GM19324 (cell line): ENCODE measurements around the gene INO80E.
"Not testable (repeated sequence)": the region's sequence is repeated elsewhere in the genome, so short reads cannot be mapped to it uniquely, and the experiment has no call there.

ENCODE experiments used
- ATAC-seq: cut with Tn5 transposase; IDR thresholded peaks from one replicate; pipeline ENCODE4 v1.9.1; 2021; ENCODE audit warnings: mild to moderate bottlenecking, moderate library complexity; ENCODE audit not compliant: unreplicated experiment, low FRiP score

INO80E gene

GRCh38 chr16:30009085-30009862, 13.2 kb downstream of the INO80E start:
- no peak for ATAC-seq

DNA sequence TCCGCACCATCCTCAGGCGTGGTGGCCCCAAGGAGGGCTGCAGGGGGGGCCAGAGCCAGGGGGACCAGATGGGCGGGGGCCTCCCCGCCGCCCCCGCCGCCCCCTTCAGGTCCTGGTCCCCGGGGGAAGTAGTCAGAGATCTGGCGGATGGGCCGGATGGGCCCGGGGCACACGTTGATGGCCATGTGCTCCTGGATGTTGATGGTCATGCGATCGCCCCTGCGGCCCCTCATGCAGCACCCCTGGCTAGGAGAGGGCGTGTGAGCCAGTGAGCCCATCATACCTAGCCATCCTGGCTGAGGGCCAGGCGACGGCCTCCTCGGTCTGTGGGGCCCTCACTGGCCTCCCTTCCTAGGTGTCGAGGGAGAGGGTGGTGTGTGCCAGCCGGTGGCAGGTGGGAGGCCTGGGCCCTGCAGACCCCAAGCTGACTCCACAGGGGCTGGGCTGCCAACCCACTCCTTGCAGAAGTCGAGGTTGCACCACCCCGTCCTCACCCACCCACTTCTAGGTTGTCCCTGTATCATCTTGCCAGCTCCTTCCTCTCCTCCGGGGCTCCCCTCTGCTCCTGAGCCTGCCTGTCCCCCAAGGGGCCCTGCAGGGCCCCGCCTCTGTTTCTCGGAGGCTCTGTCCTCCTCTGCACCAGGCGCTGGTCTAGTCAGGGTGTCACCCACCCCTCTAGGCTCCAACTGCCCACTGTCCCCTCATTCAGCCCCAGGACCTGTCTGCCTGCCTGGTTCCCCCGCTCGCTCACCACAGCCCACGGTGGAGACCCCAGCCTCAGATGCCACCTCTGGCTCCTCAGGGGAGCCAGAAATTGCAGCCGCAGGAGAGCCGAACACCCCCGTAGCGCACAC, 14.2 kb downstream of the INO80E start:
- ATAC-seq, result no peak

GRCh38 chr16:30010844-30011713, 15.0 kb downstream of the INO80E start, which contains the start of gene DOC2A:
Gene DOC2A, minus strand, starts transcription at chr16:30011027. Its CDS starts 805 bp downstream, at chr16:30010222.
- ATAC-seq, result no peak

- no peak for ATAC-seq
These were observed 15.9 kb downstream of the INO80E start for GRCh38 chr16:30011714-30012504.

GRCh38 chr16:30012598-30012997, 16.6 kb downstream of the INO80E start:
- ATAC-seq, result not testable (repeated sequence)

- not testable (repeated sequence) for ATAC-seq
These were observed 19.4 kb downstream of the INO80E start for GRCh38 chr16:30015450-30015849.

GRCh38 chr16:30016555-30017276, 20.7 kb downstream of the INO80E start:
- ATAC-seq, result no peak

DNA sequence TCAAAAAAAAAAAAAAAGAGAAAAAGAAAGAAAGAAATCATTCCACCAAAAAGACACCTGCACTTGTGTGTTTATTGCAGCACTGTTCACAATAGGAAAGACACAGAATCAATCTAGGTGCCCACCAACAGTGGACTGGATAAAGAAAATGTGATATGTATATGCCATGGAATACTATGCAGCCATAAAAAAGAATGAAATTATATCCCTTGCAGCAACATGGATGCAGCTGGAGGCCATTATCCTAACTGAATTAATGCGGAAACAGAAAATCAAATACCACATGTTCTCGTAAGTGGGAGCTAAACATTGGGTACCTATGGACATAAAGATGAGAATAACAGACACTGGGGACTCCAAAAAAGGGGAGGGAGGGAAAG, 21.2 kb downstream of the INO80E start:
- no peak for ATAC-seq

DNA sequence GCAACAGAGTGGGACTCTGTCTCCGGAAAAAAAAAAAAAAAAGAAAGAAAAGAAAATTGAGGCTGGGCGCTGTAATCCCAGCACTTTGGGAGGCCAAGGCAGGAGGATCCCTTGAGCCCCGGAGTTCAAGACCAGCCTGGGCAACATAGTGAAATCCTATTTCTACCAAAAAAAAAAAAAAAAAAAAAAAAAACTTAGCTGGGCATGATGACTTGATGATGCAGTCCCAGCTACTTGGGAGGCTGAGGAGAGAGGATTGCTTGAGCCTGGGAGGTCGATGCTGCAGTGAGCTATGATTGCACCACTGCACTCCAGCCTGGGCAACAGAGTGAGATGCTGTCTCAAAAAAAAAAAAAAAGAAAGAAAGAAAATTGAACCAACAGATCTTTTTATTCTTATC, 21.9 kb downstream of the INO80E start:
- not testable (repeated sequence) for ATAC-seq

GRCh38 chr16:30018731-30019158, 22.7 kb downstream of the INO80E start:
- ATAC-seq, result no peak

DNA sequence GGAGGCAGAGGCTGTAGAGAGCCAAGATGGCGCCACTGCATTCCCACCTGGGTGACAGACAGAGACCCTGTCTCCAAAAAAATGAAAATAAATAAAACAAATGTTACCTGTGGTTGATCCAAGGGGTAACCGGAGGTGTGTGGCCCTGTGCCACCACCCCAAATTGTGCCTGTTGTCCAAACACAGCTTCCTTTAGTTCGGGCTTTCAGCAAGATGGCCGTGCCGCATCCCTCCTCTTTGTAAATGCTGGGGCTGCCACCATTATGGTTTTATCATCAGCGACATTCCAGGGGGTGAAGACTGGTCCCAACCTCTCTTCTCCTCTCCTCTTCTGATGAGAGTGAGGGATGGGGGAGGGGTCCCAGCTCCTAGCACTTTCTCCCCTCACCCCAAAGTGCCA, 26.8 kb downstream of the INO80E start, which contains the start of gene C16orf92:
TSS of gene C16orf92 (plus strand) at position 312 of the 400 bp plus-strand sequence. CDS start 143 bp downstream, outside the sequence.
- no peak for ATAC-seq

GRCh38 chr16:30023586-30023985, 27.5 kb downstream of the INO80E start:
- no peak for ATAC-seq

GRCh38 chr16:30024451-30024850, 28.4 kb downstream of the INO80E start:
- ATAC-seq, result no peak

- no peak for ATAC-seq
These were observed 29.1 kb downstream of the INO80E start for GRCh38 chr16:30025156-30025555.

- no peak for ATAC-seq
These were observed 29.5 kb downstream of the INO80E start for GRCh38 chr16:30025574-30025973.

DNA sequence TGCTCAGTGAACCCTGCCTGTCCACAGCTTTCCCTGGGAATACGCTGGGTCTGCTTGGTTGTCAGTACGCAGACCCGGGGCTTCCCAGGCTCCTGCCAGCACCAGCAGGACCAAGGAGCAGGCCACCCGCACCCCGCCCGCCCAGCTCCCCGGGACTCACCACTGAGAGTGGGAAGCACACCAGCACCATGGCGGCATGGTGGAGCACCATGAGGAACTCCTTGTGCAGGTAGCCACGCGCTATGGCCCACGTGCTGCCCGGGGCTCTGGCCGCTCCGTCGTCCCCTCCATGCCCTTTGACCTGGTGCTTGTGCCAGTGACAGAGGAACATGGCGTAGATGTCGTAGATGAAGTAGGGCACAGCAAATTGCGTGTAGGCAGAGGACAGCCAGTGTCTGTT, 30.4 kb downstream of the INO80E start:
- no peak for ATAC-seq

DNA sequence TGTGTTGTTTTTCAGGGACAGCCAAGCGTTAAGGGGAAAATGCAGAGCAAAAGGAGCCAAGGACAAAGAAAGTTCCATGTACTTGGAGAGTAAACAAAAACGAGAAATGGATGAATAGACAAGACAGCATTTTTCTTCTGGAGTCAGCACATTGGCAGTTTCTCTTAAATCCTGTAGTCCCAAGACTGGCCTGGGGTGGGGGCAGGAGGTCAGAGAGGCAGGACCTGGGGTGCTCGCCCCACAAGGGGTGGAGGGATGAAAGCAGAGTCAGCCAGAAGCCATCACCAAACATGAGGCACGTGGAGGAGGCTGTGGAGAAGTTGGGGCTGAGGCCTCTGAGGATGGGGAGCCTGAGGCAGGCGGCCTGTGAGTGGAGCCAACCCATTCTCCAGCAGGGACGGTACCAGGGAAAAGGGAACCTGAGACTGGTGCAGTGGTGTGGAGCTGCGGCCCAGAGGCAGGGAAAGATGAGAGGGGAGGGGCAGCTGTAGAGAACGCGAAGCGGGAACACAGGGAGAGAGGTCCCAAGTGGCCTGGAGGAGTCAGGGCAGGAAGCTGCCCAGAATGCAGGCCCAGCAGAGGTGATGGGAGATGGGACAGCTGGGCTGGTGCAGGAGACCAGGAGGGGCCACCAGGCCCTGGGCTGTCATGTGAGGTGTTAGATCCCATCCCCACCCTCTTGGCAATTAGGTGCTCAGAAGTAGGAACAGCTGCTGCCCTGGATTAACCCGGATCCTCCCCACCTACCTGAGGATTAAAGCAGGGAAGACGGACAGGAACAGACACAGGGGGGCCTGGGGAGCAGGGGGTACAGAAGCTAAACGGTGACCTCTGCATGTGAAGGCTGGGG, 31.8 kb downstream of the INO80E start:
- no peak for ATAC-seq

DNA sequence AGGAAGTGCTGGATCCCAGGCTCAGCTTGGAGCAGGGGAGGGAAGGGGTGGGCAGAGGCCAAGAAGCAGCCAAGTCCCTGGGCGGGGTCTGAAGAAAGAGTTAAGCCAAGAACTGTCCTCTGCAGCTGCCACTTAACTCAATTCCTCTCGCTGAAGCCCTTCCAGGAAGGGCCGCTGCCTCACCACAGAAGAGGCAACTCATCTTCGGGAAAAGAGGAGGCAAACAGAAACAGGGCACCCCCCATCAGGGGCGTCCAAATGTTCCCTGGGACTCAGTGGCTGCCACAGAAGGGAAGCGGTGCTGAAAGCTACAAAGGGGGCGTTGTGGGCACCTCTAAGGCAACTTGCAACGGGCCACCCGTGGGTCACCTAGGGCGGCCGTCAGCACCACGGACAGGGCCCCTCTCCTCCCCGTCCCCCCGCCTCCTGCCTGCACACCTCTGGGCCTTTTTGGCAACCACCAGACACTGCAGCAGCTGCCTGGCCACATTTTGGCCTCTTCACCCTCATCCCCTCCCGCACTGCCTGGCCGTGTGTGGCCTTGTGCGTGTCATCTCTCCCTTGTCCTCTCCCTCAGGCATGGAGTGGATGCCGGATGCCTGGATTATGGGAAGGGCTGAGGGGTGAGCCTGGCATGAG, 32.5 kb downstream of the INO80E start:
- no peak for ATAC-seq
